T-helper 1 cell treated with Interleukin-12 subunit alpha and Interleukin-12 subunit beta and Interleukin-4 antibody, amounts not matched to agents 30 μg/mL and 1 μg/mL, for 36 hours (primary cell): ENCODE data around the gene LRRC37A3.
A peak's percentile ranks its signal among the peaks of the same experiment; 100 is the strongest.
"Not testable (repeated sequence)": the region's sequence is repeated elsewhere in the genome, so short reads cannot be mapped to it uniquely, and the experiment has no call there.

ENCODE experiments used
- H3K27ac Mint-ChIP-seq: one replicate; pipeline ENCODE4 v1.8.0; 2021; ENCODE audit warnings: mild to moderate bottlenecking, mixed read lengths
- H3K27me3 Mint-ChIP-seq: one replicate; pipeline ENCODE4 v1.8.0; 2021; ENCODE audit warnings: low read depth, mixed read lengths
- H3K36me3 Mint-ChIP-seq: one replicate; pipeline ENCODE4 v1.8.0; 2021; ENCODE audit warnings: low read depth, mixed read lengths
- H3K4me1 Mint-ChIP-seq: one replicate; pipeline ENCODE4 v1.8.0; 2021; ENCODE audit warnings: low read depth, mixed read lengths
- H3K4me3 Mint-ChIP-seq: one replicate; pipeline ENCODE4 v1.8.0; 2021; ENCODE audit warnings: mild to moderate bottlenecking, moderate library complexity, mixed read lengths
- H3K9me3 Mint-ChIP-seq: one replicate; pipeline ENCODE4 v1.8.0; 2021; ENCODE audit warnings: mixed read lengths

Gene LRRC37A3

DNA sequence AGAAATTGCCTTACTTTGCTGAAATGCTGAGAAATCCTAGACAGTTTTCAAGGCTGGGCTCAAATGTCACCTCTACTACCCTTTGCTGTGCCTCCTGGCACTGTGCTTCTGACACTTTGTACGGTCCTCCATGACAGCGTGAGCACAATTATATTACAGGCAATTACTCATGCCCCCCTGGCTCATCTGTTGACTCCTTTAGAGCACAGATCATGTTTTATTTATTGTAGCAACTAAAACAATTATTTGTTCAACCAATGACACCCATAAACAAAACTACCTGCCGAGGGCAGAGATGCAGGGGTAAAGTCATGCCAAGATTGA is 9.1 kb downstream of the LRRC37A3 start:
- not testable (repeated sequence) for H3K4me3 Mint-ChIP-seq, H3K27me3 Mint-ChIP-seq, H3K4me1 Mint-ChIP-seq, H3K27ac Mint-ChIP-seq, H3K36me3 Mint-ChIP-seq, H3K9me3 Mint-ChIP-seq

DNA sequence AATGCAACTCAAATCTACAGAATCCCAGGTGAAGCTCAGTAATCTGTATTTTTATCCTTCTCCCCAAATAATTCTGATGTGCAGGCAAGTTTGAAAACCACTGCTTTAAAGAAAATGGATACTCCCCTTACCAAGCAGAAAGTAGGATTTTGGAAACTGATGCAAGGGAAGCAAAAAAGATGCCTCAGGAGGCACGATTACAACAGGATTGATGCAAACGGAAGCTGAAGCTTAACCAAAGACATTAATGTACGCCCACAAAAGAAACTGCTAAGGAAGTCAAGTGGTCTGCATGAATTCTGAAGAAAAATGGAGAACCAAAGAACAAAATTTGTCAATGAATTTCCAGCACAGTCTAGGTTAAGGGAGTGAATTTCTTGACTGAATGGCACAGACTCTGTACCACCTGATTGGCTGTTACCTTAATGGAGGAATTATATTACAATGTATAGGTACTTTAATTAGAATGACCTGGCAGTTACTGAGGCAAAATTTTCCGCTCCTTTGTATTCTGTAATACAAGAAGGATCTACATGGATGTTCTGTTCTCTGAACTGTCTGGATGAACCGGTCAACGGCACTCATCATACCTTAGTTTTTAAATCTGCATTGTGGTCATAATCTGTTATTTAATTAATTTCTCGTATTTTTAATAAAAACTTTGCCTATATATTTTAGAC is 9.6 kb downstream of the LRRC37A3 start:
- not testable (repeated sequence) for H3K9me3 Mint-ChIP-seq, H3K27me3 Mint-ChIP-seq, H3K36me3 Mint-ChIP-seq, H3K4me1 Mint-ChIP-seq
- H3K4me3 Mint-ChIP-seq: peak overlapping the region; percentile 21
- peak overlapping the region; percentile 70 for H3K27ac Mint-ChIP-seq

DNA sequence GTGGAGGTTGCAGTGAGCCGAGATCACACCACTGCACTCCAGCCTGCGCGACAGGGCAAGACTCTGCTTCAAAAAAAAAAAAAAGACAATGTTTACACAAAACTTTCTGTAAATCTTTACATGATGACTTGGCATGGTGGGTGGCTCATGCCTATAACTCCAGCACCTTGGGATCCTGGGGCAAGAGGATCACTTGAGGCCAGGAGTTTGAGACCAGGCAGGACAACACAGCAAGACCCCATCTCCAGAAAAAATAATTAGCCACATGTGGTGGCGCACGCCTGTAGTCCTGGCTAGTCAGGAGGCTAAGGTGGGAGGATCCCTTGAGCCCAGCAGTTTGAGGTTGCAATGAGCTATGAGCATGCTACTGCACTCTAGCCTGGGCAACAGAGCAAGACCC is 15.2 kb downstream of the LRRC37A3 start:
- not testable (repeated sequence) for H3K4me1 Mint-ChIP-seq, H3K36me3 Mint-ChIP-seq, H3K27ac Mint-ChIP-seq, H3K27me3 Mint-ChIP-seq, H3K9me3 Mint-ChIP-seq, H3K4me3 Mint-ChIP-seq

DNA sequence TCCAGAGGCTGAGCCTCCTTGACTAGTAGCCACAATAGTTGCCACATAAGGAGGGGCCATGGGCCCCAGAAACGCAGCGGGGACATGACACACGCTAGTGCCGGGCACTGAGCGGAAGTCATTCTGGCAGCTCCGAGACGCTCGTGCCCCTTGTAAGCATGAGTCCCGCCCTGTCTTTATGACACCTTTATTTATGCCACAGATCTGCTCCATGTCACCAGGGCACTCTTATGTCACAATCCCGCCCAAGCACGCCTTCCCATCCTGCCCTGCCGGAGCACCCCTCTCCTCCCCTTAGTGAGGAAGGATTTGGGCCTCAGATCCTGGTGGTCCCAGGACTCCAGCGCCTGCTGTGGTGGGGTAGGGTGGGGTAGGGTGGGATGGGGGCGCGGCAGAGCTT is 22.1 kb downstream of the LRRC37A3 start:
- H3K27ac Mint-ChIP-seq, H3K36me3 Mint-ChIP-seq, H3K4me3 Mint-ChIP-seq, H3K4me1 Mint-ChIP-seq, H3K27me3 Mint-ChIP-seq, H3K9me3 Mint-ChIP-seq: not testable (repeated sequence)

DNA sequence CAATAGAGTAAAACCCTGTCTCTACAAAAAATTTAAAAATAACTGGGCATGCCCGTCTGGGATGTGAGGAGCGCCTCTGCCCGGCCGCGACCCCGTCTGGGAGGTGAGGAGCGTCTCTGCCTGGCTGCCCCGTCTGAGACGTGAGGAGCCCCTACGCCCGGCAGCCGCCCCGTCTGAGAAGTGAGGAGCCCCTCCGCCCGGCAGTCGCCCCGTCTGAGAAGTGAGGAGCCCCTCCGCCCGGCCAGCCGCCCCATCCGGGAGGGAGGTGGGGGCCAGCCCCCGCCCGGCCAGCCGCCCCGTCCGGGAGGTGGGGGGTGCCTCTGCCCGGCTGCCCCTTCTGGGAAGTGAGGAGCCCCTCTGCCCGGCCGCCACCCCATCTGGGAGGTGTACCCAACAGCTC is 45.1 kb downstream of the LRRC37A3 start:
- H3K27ac Mint-ChIP-seq, H3K4me3 Mint-ChIP-seq, H3K36me3 Mint-ChIP-seq, H3K4me1 Mint-ChIP-seq, H3K9me3 Mint-ChIP-seq, H3K27me3 Mint-ChIP-seq: not testable (repeated sequence)

DNA sequence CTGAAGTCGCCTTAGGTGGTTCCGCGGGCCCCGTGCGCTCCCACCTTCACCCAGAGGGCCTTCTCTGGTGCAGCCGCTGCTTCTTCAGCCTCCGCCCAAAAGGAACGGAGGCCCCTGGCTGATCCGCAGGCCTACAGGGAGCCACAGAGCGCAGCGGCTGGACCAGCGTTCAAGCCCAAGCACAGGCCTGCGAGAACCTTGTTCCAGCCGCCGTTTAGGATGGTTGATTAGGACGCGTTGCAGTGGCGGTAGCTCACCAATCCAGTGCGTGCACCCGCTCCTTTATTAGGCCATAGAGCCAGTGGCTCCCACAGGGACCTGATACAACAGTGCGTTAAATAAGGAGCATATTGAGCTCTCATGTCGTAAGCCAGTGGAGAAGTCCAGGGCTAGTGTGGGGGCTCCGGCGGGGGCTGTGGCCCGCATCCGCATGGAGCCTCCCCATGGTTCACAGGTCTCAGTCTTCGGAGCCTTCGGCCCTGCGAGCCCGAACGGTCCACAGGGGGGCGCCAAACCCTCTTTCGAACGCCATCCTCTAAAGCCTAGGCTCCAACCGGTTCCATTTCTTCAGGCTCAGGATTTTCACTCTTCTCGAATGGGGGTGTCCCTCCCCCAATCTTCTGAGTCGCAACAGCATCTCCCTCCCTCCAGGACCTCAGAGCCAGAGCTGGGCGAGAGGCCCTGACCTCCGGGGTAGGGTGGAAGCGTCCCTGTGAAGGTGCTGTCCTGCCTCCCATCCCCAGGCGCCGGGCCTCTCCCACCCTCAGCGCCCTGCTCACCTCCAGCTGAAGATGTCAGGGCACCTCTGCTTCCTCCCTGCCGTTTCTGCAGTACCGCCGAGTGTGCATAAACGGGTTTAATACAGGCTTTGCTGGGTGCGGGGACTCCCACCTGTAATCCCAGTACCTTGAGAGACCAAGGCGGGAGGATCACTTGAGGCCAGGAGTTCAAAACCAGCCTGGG is 71.5 kb downstream of the LRRC37A3 start:
- H3K27me3 Mint-ChIP-seq, H3K4me1 Mint-ChIP-seq, H3K27ac Mint-ChIP-seq, H3K9me3 Mint-ChIP-seq, H3K36me3 Mint-ChIP-seq, H3K4me3 Mint-ChIP-seq: not testable (repeated sequence)

DNA sequence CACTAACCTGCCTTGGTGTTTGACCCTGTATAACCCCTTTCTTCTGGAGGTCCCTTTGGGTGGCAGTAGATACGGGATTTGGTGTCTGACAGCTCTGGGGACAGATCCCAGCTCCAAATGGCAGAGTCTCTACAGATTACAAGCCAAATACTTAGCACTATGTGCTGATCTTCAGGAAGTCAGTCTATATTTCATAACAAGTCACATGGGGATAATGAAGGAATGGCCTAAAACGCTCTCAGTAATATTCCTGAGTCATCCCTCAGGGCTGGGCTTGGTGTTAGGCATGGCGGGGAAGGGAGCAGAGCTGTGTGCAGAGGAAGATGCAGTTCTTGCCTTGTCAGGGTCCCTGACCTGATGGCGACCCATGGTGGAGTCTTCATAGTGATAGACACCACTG is 72.4 kb downstream of the LRRC37A3 start:
- not testable (repeated sequence) for H3K27ac Mint-ChIP-seq

DNA sequence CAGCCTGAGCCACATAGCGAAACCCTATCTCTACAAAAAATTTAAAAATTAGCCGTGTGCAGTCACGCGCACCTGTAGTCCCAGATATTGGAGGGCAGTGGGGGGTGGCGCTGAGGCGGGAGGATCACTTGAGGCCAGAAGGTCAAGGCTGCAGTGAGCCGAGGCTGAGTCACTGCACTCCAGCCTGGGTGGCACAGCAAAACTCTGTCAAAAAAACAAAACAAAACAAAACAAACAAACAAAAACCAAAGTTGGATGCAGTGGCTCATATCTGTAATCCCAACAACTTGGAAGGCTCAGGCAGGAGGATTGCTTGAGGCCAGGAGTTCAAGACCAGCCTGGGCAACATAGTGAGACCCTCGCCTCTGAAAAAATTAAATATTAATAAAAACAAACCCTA is 75.4 kb downstream of the LRRC37A3 start:
- not testable (repeated sequence) for H3K36me3 Mint-ChIP-seq, H3K4me3 Mint-ChIP-seq, H3K4me1 Mint-ChIP-seq, H3K9me3 Mint-ChIP-seq, H3K27me3 Mint-ChIP-seq, H3K27ac Mint-ChIP-seq

More for the DNA sequence above, 72.4 kb downstream of the LRRC37A3 start:
- not testable (repeated sequence) for H3K4me3 Mint-ChIP-seq, H3K9me3 Mint-ChIP-seq, H3K4me1 Mint-ChIP-seq, H3K36me3 Mint-ChIP-seq, H3K27me3 Mint-ChIP-seq

DNA sequence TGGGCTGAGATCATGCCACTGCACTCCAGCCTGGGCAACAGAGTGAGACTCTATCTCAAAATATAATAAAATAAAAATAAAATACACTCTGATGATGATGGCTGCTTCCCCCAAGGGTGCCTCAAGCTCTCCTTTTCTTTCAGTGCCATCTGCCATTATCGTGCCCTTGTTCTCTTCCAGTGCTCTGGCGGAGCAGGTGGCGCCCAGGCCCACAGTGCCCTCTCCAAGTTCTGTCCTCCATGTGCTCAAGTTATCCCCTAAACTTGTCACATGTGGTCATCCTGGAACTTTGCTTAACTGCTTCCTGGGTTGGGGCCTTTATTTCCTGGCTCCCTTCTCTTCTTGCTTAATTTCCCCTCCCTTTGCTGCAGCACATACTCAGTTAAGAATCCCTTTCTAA is 76.4 kb downstream of the LRRC37A3 start:
- H3K4me3 Mint-ChIP-seq, H3K9me3 Mint-ChIP-seq, H3K4me1 Mint-ChIP-seq, H3K36me3 Mint-ChIP-seq, H3K27me3 Mint-ChIP-seq, H3K27ac Mint-ChIP-seq: not testable (repeated sequence)

DNA sequence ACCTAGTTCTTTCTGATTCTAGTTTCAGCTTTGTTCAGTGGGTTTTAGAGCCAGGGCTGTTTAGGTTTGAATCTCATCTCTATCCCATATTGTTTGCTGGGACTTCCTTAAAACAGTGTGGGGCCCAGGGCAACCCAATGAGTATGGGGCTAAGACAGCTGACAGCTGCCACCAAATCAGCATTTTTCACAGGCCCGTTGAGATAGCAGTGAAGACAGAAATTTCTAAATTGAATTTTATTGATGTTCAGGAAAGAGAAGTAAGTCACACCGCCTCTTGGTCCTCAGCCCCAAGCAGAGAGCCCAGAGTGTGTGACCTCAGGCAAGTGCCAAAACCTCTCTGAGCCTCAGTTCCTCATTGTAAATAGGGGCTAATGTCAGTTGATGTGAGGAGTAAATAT is 78.3 kb downstream of the LRRC37A3 start:
- not testable (repeated sequence) for H3K4me3 Mint-ChIP-seq, H3K27me3 Mint-ChIP-seq, H3K9me3 Mint-ChIP-seq, H3K4me1 Mint-ChIP-seq, H3K27ac Mint-ChIP-seq, H3K36me3 Mint-ChIP-seq

DNA sequence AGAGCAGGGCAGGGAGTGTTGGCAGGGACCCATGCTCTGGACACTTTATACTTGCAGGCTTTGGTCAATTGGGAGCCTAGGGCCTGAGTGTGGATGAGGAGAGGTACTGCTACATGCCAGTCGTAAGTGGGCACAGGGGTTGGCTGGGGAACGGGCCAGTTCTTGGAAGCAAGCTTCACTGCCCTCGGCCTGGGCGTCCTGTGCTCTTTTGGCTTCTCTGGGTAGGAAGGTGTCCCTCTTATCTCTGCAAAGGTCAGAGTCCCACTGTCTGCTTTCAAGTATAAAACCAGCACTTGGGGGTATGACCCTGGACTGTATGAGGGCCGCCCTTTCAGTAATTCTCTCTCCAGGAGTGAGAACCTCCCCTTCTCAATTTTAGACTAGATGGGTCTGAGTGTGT is 80.8 kb downstream of the LRRC37A3 start:
- not testable (repeated sequence) for H3K27ac Mint-ChIP-seq

DNA sequence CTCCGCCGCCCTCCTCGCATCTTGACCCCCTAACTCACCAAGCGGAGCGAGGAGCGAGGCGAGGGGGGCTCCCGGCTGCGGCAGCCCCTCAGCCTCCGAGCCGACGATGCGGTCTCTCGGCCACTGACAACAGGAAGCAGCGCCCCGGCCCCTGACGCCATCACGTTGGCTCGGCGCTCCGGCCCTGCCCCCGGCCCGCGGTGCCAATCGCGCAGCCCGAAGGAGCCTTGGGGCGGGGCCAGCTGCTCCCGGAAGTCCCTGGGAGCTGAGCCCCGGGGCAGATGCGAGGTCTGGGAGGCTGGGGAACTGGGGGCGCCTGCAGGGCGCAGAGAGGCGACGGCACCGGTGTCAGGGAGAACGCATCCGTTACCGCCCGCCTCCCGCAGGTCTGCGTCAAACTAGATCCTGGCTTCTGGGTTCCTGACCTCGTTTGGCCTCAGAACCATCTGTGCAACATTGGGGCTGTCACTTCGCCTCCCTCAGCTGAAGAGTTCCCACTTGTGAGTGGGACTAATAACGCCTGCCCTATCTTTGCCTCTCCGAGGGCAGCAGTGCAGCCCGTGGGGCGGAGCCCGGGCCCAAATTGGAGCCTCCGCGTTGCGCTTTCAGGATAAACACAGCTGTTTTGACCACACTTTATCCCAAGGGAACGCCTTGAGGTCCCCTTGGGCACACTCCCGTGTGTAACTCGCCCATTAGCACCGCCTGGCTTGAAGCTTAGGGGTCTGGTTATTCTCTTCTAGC is 82.1 kb downstream of the LRRC37A3 start:
- H3K27me3 Mint-ChIP-seq, H3K9me3 Mint-ChIP-seq, H3K36me3 Mint-ChIP-seq: not testable (repeated sequence)
- Mint-ChIP-seq H3K4me3 (peak overlapping the region; percentile 99), H3K4me1 (peaks cover 14% of the 10 kb centered on the region), H3K27ac (peak overlapping the region; percentile 93)

More for the DNA sequence above, 80.8 kb downstream of the LRRC37A3 start:
- H3K9me3 Mint-ChIP-seq, H3K27me3 Mint-ChIP-seq, H3K4me3 Mint-ChIP-seq, H3K36me3 Mint-ChIP-seq: not testable (repeated sequence)
- H3K4me1 Mint-ChIP-seq: peaks cover 14% of the 10 kb centered on the region

DNA sequence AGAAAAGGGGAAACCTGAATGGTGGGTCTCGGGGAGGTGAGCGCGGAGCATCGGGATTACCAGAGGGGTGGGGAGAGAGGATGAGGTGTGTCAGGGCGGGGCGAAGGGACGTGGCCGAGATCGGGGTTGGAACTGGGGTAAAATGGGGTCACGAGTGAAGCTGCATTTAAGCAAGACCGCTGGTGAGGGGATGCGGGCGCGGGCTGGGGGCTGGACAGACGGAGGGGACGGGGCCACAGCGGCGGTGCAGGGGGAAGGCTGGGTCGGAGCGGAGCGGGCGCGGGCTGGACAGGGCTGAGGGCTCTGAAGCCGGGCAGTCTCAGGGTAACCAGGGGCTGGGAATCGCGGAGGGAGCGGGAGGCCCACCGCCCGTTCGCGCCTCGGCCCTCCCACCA is 82.7 kb downstream of the LRRC37A3 start:
- not testable (repeated sequence) for H3K36me3 Mint-ChIP-seq, H3K27me3 Mint-ChIP-seq, H3K9me3 Mint-ChIP-seq
- Mint-ChIP-seq H3K4me3 (peak overlapping the region; percentile 99), H3K27ac (peak overlapping the region; percentile 94), H3K4me1 (peaks cover 14% of the 10 kb centered on the region)

DNA sequence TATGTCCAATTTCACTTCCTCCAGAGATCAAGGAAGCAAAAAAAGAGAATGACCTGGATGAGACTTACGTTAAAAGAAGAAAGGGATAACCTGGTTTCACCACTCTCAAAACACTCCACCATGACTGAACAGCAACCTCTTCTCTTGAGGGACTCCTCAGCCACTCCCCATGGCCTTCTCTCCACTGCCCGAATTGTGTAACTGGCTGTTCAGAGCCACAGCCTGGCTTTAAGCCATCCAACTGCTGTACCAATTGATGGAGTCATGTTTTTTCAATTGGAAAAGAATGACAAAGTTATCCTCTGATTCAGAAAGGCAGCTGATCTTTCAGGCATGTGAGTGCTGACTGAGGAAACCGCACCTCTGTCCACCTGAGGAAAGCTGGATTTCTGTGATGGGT is 85.2 kb downstream of the LRRC37A3 start:
- H3K9me3 Mint-ChIP-seq, H3K27me3 Mint-ChIP-seq, H3K36me3 Mint-ChIP-seq, H3K27ac Mint-ChIP-seq, H3K4me3 Mint-ChIP-seq: not testable (repeated sequence)
- H3K4me1 Mint-ChIP-seq: peaks cover 22% of the 10 kb centered on the region

DNA sequence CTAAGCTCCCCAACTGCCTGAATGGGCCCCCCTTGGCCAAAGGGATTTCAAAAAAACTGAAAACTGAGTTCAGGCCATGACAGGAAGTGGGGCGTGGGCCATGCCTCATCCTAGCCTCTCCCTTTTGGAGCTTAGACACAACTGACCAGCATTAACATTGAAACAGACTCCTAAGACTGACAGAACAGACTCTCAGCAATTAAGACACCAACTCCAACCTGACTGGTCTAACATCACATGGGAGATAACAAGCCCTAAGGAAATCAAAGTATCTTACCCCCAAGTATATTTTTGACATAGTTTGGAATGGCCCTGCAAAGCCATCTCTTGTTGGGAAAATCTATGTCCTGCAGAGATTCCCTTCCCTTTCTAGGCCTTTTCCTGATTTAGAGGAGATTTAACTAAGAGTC is 88.6 kb downstream of the LRRC37A3 start:
- not testable (repeated sequence) for H3K27ac Mint-ChIP-seq, H3K9me3 Mint-ChIP-seq, H3K36me3 Mint-ChIP-seq, H3K4me3 Mint-ChIP-seq, H3K27me3 Mint-ChIP-seq
- peaks cover 13% of the 10 kb centered on the region for H3K4me1 Mint-ChIP-seq
